HG03354 (cell line): Measurements from ENCODE around the gene LRRC74B.

Source experiments
- ATAC-seq: cut with Tn5 transposase; IDR thresholded peaks from one replicate; pipeline ENCODE4 v1.9.1; 2021; ENCODE audit warnings: mild to moderate bottlenecking; ENCODE audit not compliant: unreplicated experiment, poor library complexity, severe bottlenecking

LRRC74B gene

DNA sequence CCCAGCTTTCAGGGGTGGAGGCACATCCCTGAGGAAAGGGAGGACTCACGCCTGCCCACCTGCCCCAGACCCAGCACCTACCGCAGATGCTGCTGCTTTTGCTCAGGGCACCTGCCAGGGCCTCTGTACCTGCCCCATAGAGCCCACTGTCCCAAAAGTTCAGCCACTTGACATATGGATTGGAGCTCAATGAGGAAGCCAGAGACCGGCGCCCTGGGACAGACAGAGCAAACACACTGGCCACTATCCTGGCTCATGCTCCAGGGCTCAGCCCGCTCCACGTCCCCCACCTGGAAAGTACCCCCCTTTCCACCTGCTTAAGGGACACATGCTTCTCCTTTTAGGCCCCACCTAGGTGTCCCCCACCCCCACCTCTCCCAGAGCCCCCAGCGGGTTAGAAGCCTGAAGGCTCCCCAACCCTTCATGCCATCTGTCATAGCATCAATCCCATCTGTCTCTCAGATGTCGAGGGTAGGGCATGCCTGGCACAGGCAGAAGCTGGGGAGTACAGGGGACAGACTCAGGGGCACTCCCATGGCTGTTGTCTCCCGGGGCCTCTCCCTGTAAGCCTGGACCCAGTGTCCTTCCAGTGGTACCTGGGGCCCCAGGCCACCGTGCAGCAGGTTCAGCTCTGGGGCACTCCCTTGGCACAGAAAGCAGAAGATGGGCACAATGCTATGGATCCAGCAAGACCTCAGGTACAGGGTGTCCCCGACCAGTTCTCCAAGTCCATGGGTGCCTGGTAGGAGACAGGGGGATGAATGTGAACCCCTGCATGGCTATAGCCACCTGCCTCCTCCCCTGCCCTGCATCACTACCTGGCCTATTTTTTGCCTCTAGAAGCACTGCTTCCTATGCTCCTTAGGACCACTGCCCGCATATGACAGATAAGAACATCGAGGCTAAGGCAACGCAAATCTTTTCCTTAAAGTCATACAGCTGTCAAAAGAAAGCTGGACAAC, 33.0 kb upstream of the LRRC74B start:
- ATAC-seq = no peak

DNA sequence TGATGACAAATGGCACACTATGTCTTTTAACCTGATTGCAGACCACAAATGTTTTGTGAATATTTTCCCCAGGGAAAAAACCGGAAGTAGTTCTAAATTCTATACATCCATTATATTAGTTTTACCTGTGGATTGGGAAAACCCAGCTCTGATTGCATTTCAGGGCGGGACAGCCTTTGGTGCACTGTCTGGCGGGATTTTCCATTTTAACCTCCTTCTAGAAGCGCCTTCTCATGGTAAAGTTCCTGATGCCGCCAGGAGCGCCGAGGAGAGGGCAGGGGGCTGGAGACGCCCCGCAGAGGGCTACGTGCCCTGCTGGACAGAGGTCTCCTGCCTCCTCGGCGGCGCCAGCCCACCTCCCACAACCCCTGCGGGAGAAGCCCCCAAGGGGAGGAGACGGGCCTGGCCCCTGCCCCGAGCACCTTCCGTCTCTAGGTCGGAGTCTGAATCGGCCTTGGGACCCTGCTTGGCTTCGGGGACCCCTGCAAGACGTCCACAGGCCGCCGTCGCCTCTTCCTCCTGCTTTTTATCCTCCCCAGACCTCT, 32.0 kb upstream of the LRRC74B start:
- no peak for ATAC-seq

GRCh38 chr22:21014202-21014725, 31.5 kb upstream of the LRRC74B start:
- ATAC-seq = peak; percentile 88

GRCh38 chr22:21014726-21015465, 30.9 kb upstream of the LRRC74B start, which contains the start of gene P2RX6:
Gene P2RX6 (plus strand): TSS chr22:21015165. CDS start chr22:21015175, 10 bp downstream.
- ATAC-seq = no peak

- ATAC-seq = no peak
Measured at GRCh38 chr22:21015466-21016006, 30.2 kb upstream of the LRRC74B start.

GRCh38 chr22:21016644-21017420, 28.9 kb upstream of the LRRC74B start:
- no peak for ATAC-seq

- no peak for ATAC-seq
Measured at GRCh38 chr22:21018314-21018713, 27.4 kb upstream of the LRRC74B start.

GRCh38 chr22:21020802-21021429, 24.8 kb upstream of the LRRC74B start:
- no peak for ATAC-seq

GRCh38 chr22:21022507-21022906, 23.2 kb upstream of the LRRC74B start:
- ATAC-seq = no peak

DNA sequence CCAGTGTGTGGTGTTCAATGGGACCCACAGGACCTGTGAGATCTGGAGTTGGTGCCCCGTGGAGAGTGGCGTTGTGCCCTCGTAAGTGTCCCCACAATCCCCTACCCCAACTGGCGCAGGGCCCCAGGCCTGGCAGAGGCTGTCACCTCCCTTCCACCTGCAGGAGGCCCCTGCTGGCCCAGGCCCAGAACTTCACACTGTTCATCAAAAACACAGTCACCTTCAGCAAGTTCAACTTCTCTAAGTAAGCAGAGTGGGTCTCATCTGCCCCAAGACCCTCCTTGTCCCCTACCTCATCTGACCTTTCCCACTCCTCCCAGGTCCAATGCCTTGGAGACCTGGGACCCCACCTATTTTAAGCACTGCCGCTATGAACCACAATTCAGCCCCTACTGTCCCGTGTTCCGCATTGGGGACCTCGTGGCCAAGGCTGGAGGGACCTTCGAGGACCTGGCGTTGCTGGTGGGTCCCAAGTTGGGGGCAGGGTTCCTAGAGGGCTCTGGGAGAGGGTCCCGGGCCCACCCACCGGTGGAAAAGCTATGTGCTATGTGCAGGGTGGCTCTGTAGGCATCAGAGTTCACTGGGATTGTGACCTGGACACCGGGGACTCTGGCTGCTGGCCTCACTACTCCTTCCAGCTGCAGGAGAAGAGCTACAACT, 22.7 kb upstream of the LRRC74B start:
- ATAC-seq = no peak

DNA sequence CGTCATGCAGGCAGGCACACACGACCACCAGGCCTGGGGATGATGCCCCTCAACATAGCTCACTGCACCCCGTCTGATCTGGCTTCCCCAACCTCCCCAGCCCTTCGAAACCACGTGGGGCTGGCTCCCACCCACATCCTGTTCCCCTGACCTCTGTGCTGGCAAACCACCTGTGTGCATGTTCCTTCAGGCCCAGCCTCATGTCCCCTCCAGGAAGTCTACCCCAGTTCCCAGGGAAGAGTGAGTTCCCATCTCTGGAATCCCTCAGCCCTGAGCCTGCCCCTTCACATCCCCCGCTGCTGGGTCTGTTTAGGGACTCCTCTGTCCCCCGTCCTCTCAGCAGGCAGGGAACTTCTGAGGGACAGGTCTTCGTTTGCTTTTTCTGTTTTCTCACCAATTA, 20.5 kb upstream of the LRRC74B start:
- no peak for ATAC-seq

DNA sequence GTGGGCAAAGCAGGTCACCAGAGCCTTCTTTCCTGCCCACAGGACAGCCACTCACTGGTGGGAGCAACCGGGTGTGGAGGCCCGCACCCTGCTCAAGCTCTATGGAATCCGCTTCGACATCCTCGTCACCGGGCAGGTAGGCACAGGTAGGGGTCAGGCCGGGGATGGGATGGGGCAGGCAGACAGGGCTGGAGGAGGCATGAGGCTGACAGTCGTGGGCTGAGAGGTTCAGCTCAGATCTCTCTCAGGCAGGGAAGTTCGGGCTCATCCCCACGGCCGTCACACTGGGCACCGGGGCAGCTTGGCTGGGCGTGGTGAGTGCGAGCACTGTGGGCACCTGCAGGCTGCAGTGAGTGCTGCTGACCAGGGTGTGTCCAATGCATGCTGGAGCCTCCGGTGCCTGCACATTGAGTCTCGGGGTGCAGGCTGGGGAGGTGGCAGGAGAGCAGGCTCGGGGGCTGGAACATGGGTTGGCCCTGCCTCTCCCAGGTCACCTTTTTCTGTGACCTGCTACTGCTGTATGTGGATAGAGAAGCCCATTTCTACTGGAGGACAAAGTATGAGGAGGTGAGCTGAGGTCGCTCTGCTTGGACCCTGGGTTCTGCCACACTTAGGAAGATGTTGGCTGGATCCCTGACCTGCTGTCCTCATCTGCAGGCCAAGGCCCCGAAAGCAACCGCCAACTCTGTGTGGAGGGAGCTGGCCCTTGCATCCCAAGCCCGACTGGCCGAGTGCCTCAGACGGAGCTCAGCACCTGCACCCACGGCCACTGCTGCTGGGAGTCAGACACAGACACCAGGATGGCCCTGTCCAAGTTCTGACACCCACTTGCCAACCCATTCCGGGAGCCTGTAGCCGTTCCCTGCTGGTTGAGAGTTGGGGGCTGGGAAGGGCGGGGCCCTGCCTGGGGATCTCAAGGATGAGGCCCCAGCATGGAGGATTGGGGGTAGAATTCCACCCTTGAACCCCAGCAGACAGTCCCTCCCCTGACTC, 19.7 kb upstream of the LRRC74B start:
- no peak for ATAC-seq

GRCh38 chr22:21026783-21027692, 18.7 kb upstream of the LRRC74B start:
- no peak for ATAC-seq

GRCh38 chr22:21028277-21029251, 17.2 kb upstream of the LRRC74B start:
- ATAC-seq = no peak

- no peak for ATAC-seq
Measured at GRCh38 chr22:21029486-21030025, 16.2 kb upstream of the LRRC74B start.
